Neural crest cell (in vitro differentiated cells): ENCODE data around the gene ACR. TPM values are rescaled to one million over a fixed set of nuclear protein-coding genes. Genes with fewer than 3 reads are reported as not detected.

Experiments
- DNase-seq: peaks from one replicate; pipeline ENCODE4 v3.0.0; 2021; ENCODE audit warnings: low read depth, mixed read lengths, low spot score
- H3K27ac Mint-ChIP-seq: one replicate; pipeline ENCODE4 v1.8.0; 2021; ENCODE audit warnings: mild to moderate bottlenecking, mixed read lengths; ENCODE audit not compliant: unreplicated experiment
- H3K27me3 Mint-ChIP-seq: 2 replicates; pipeline ENCODE4 v1.8.0; 2021; ENCODE audit warnings: low read depth, mild to moderate bottlenecking, mixed read lengths
- H3K36me3 Mint-ChIP-seq: 2 replicates; pipeline ENCODE4 v1.8.0; 2021; ENCODE audit warnings: low read depth, mild to moderate bottlenecking, mixed read lengths
- H3K4me1 Mint-ChIP-seq: 2 replicates; pipeline ENCODE4 v1.8.0; 2021; ENCODE audit warnings: mixed read lengths
- H3K4me3 Mint-ChIP-seq: one replicate; pipeline ENCODE4 v1.8.0; 2021; ENCODE audit warnings: mild to moderate bottlenecking, mixed read lengths
- H3K9me3 Mint-ChIP-seq: 2 replicates; pipeline ENCODE4 v1.8.0; 2021; ENCODE audit warnings: mixed read lengths
- CTCF ChIP-seq: fragments of 200-600 bp; sonication (generic); conservative IDR thresholded peaks from 2 replicates; pipeline ENCODE4 v1.5.0; 2021; ENCODE audit warnings: antibody characterized with exemption, mild to moderate bottlenecking
- total RNA-seq: library from RNA; stranded (reverse); gene quantifications from 2 replicates; pipeline ENCODE4 v1.2.1, GENCODE V29; 2021

Gene ACR
- total RNA-seq, 1 donor from 2014 or later: not detected

DNA sequence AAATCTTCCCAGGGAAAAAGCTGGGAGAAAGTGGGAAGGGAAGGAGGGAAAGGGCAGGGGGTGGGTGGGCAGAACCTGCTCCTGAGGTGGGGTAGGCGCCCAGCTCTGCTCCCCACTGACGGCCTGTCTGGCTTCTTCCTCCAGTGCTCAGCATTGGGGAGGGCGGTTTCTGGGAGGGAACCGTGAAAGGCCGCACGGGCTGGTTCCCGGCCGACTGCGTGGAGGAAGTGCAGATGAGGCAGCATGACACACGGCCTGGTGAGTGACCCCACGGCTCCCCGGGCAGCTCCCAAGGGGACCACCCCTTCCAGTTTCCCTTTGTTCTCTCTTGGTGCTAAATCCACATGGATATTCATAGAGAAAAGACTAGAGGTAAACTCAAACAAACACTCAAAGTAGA, 39.5 kb upstream of the ACR start:
- peaks cover 2% of the 10 kb centered on the region for H3K36me3 Mint-ChIP-seq
- H3K9me3 Mint-ChIP-seq: no peaks in the 10 kb centered on the region
- H3K4me3 Mint-ChIP-seq: peak overlapping the region; percentile 85
- DNase-seq: no peak
- H3K27ac Mint-ChIP-seq: no peak overlapping the region
- no peak for TF ChIP-seq CTCF
- H3K27me3 Mint-ChIP-seq: no peaks in the 10 kb centered on the region
- peaks cover 23% of the 10 kb centered on the region for H3K4me1 Mint-ChIP-seq

GRCh38 chr22:50699001-50699755, 38.8 kb upstream of the ACR start:
- no peak for DNase-seq
- Mint-ChIP-seq H3K27me3 (no peaks in the 10 kb centered on the region), H3K4me3 (peak overlapping the region; percentile 85), H3K4me1 (peaks cover 23% of the 10 kb centered on the region), H3K36me3 (peaks cover 2% of the 10 kb centered on the region), H3K9me3 (no peaks in the 10 kb centered on the region), H3K27ac (no peak overlapping the region)
- TF ChIP-seq CTCF: no peak

- TF ChIP-seq CTCF: no peak
- Mint-ChIP-seq H3K4me1 (peaks cover 26% of the 10 kb centered on the region), H3K36me3 (peaks cover 2% of the 10 kb centered on the region), H3K27ac (no peak overlapping the region), H3K4me3 (peak overlapping the region; percentile 76), H3K27me3 (no peaks in the 10 kb centered on the region), H3K9me3 (no peaks in the 10 kb centered on the region)
- DNase-seq: no peak
These were observed 38.1 kb upstream of the ACR start for GRCh38 chr22:50699756-50700386.

GRCh38 chr22:50700387-50701075, 37.5 kb upstream of the ACR start:
- H3K27me3 Mint-ChIP-seq: no peaks in the 10 kb centered on the region
- peak overlapping the region; percentile 13 for H3K27ac Mint-ChIP-seq
- no peak for DNase-seq
- H3K36me3 Mint-ChIP-seq: peaks cover 2% of the 10 kb centered on the region
- H3K9me3 Mint-ChIP-seq: no peaks in the 10 kb centered on the region
- H3K4me3 Mint-ChIP-seq: peak overlapping the region; percentile 76
- TF ChIP-seq CTCF: no peak
- H3K4me1 Mint-ChIP-seq: peaks cover 31% of the 10 kb centered on the region

DNA sequence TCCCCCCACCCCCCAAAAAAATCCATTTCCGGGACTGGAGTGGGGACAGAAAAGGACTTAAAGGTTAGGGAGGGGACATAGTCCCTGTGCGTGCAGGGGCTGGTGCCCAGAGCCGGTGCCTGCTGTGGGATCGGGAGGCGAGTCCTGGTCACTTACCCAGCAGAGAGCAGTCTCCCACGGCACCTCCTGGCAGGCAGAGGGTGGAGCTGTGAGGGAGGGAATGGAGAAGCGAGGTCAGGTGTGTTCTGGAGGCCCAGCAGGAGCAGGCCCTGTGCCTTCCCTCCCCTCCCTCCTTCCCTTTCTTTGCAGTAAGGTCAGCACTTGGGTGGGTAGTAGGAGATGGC, 37.0 kb upstream of the ACR start:
- TF ChIP-seq CTCF: no peak
- Mint-ChIP-seq H3K27me3 (no peaks in the 10 kb centered on the region), H3K9me3 (no peaks in the 10 kb centered on the region), H3K4me1 (peaks cover 31% of the 10 kb centered on the region), H3K36me3 (peaks cover 2% of the 10 kb centered on the region), H3K4me3 (peak overlapping the region; percentile 43), H3K27ac (no peak overlapping the region)
- no peak for DNase-seq
